Measurements from ENCODE around the gene LAMA2.

- TF ChIP-seq SUZ12 (IDR thresholded peaks at IDR 0.05; ENCODE audit: extremely low read depth, insufficient read depth, insufficient read length) = no peak
- TF ChIP-seq ZNF274 (IDR thresholded peaks at IDR 0.05; ENCODE audit: low read depth, low read length) = no peak
Observed at GRCh38 chr6:129273161-129273560, 390.2 kb downstream of the LAMA2 start.

Measured in NT2/D1 (cell line).